ENCODE results near the gene CTBP1.

Gene CTBP1

GRCh38 chr4:1207603-1208265 is 41.2 kb downstream of the CTBP1 start:
- H3K9ac ChIP-seq (ENCODE audit: low read depth, low read length) = no peak overlapping the region

GRCh38 chr4:1207157-1207470 is 41.8 kb downstream of the CTBP1 start:
- no peak overlapping the region for H3K9ac ChIP-seq (ENCODE audit: low read depth, low read length)
- H3K4me1 ChIP-seq (ENCODE audit: control insufficient read depth, insufficient read depth, low read length) = no peaks in the 10 kb centered on the region
- H3K36me3 ChIP-seq (ENCODE audit: control insufficient read depth, insufficient read depth, low read length) = peaks cover 12% of the 10 kb centered on the region
- no peaks in the 10 kb centered on the region for H3K9me3 ChIP-seq (ENCODE audit: control insufficient read depth, insufficient read depth, low read length)
- H3K27me3 ChIP-seq (ENCODE audit: control insufficient read depth, insufficient read depth, low read length) = no peaks in the 10 kb centered on the region
- no peak overlapping the region for H3K4me3 ChIP-seq (ENCODE audit: low read depth, low read length)

More at GRCh38 chr4:1207603-1208265, 41.2 kb downstream of the CTBP1 start:
- H3K4me3 ChIP-seq (ENCODE audit: low read depth, low read length) = no peak overlapping the region
- H3K4me1 ChIP-seq (ENCODE audit: control insufficient read depth, insufficient read depth, low read length) = no peaks in the 10 kb centered on the region
- no peaks in the 10 kb centered on the region for H3K9me3 ChIP-seq (ENCODE audit: control insufficient read depth, insufficient read depth, low read length)
- H3K36me3 ChIP-seq (ENCODE audit: control insufficient read depth, insufficient read depth, low read length) = peaks cover 17% of the 10 kb centered on the region
- no peaks in the 10 kb centered on the region for H3K27me3 ChIP-seq (ENCODE audit: control insufficient read depth, insufficient read depth, low read length)

GRCh38 chr4:1206299-1207156 is 42.4 kb downstream of the CTBP1 start:
- no peak overlapping the region for H3K4me3 ChIP-seq (ENCODE audit: low read depth, low read length)
- H3K4me1 ChIP-seq (ENCODE audit: control insufficient read depth, insufficient read depth, low read length) = no peaks in the 10 kb centered on the region
- peaks cover 12% of the 10 kb centered on the region for H3K36me3 ChIP-seq (ENCODE audit: control insufficient read depth, insufficient read depth, low read length)
- H3K27me3 ChIP-seq (ENCODE audit: control insufficient read depth, insufficient read depth, low read length) = no peaks in the 10 kb centered on the region
- H3K9ac ChIP-seq (ENCODE audit: low read depth, low read length) = no peak overlapping the region
- H3K9me3 ChIP-seq (ENCODE audit: control insufficient read depth, insufficient read depth, low read length) = no peaks in the 10 kb centered on the region

GRCh38 chr4:1205586-1206298 is 43.2 kb downstream of the CTBP1 start:
- Histone ChIP-seq H3K27me3 (ENCODE audit: control insufficient read depth, insufficient read depth, low read length) (no peaks in the 10 kb centered on the region), H3K4me1 (ENCODE audit: control insufficient read depth, insufficient read depth, low read length) (no peaks in the 10 kb centered on the region), H3K36me3 (ENCODE audit: control insufficient read depth, insufficient read depth, low read length) (peaks cover 4% of the 10 kb centered on the region), H3K9me3 (ENCODE audit: control insufficient read depth, insufficient read depth, low read length) (no peaks in the 10 kb centered on the region), H3K4me3 (ENCODE audit: low read depth, low read length) (no peak overlapping the region), H3K9ac (ENCODE audit: low read depth, low read length) (no peak overlapping the region)

GRCh38 chr4:1204828-1205585 is 43.9 kb downstream of the CTBP1 start:
- Histone ChIP-seq H3K36me3 (ENCODE audit: control insufficient read depth, insufficient read depth, low read length) (no peaks in the 10 kb centered on the region), H3K9ac (ENCODE audit: low read depth, low read length) (no peak overlapping the region), H3K27me3 (ENCODE audit: control insufficient read depth, insufficient read depth, low read length) (no peaks in the 10 kb centered on the region)

GRCh38 chr4:1204286-1204827 is 44.6 kb downstream of the CTBP1 start:
- no peaks in the 10 kb centered on the region for H3K4me1 ChIP-seq (ENCODE audit: control insufficient read depth, insufficient read depth, low read length)
- H3K27me3 ChIP-seq (ENCODE audit: control insufficient read depth, insufficient read depth, low read length) = no peaks in the 10 kb centered on the region
- H3K9ac ChIP-seq (ENCODE audit: low read depth, low read length) = no peak overlapping the region
- H3K9me3 ChIP-seq (ENCODE audit: control insufficient read depth, insufficient read depth, low read length) = no peaks in the 10 kb centered on the region
- no peaks in the 10 kb centered on the region for H3K36me3 ChIP-seq (ENCODE audit: control insufficient read depth, insufficient read depth, low read length)
- H3K4me3 ChIP-seq (ENCODE audit: low read depth, low read length) = no peak overlapping the region

More at GRCh38 chr4:1204828-1205585, 43.9 kb downstream of the CTBP1 start:
- Histone ChIP-seq H3K9me3 (ENCODE audit: control insufficient read depth, insufficient read depth, low read length) (no peaks in the 10 kb centered on the region), H3K4me3 (ENCODE audit: low read depth, low read length) (no peak overlapping the region), H3K4me1 (ENCODE audit: control insufficient read depth, insufficient read depth, low read length) (no peaks in the 10 kb centered on the region)

- Histone ChIP-seq H3K4me3 (ENCODE audit: low read depth, low read length) (no peak overlapping the region), H3K9me3 (ENCODE audit: control insufficient read depth, insufficient read depth, low read length) (no peaks in the 10 kb centered on the region), H3K4me1 (ENCODE audit: control insufficient read depth, insufficient read depth, low read length) (no peaks in the 10 kb centered on the region), H3K9ac (ENCODE audit: low read depth, low read length) (no peak overlapping the region), H3K36me3 (ENCODE audit: control insufficient read depth, insufficient read depth, low read length) (no peaks in the 10 kb centered on the region), H3K27me3 (ENCODE audit: control insufficient read depth, insufficient read depth, low read length) (no peaks in the 10 kb centered on the region)
Measured at GRCh38 chr4:1203026-1203616, 45.8 kb downstream of the CTBP1 start.

- Histone ChIP-seq H3K4me3 (ENCODE audit: low read depth, low read length) (no peak overlapping the region), H3K4me1 (ENCODE audit: control insufficient read depth, insufficient read depth, low read length) (no peaks in the 10 kb centered on the region), H3K9ac (ENCODE audit: low read depth, low read length) (no peak overlapping the region), H3K36me3 (ENCODE audit: control insufficient read depth, insufficient read depth, low read length) (no peaks in the 10 kb centered on the region), H3K9me3 (ENCODE audit: control insufficient read depth, insufficient read depth, low read length) (no peaks in the 10 kb centered on the region), H3K27me3 (ENCODE audit: control insufficient read depth, insufficient read depth, low read length) (no peaks in the 10 kb centered on the region)
Measured at GRCh38 chr4:1202526-1203011, 46.4 kb downstream of the CTBP1 start.

GRCh38 chr4:1201851-1202525 is 46.9 kb downstream of the CTBP1 start:
- Histone ChIP-seq H3K4me1 (ENCODE audit: control insufficient read depth, insufficient read depth, low read length) (no peaks in the 10 kb centered on the region), H3K36me3 (ENCODE audit: control insufficient read depth, insufficient read depth, low read length) (no peaks in the 10 kb centered on the region), H3K27me3 (ENCODE audit: control insufficient read depth, insufficient read depth, low read length) (no peaks in the 10 kb centered on the region), H3K9ac (ENCODE audit: low read depth, low read length) (no peak overlapping the region), H3K4me3 (ENCODE audit: low read depth, low read length) (no peak overlapping the region), H3K9me3 (ENCODE audit: control insufficient read depth, insufficient read depth, low read length) (no peaks in the 10 kb centered on the region)

GRCh38 chr4:1200425-1201035 is 48.4 kb downstream of the CTBP1 start:
- Histone ChIP-seq H3K36me3 (ENCODE audit: control insufficient read depth, insufficient read depth, low read length) (no peaks in the 10 kb centered on the region), H3K9ac (ENCODE audit: low read depth, low read length) (no peak overlapping the region), H3K9me3 (ENCODE audit: control insufficient read depth, insufficient read depth, low read length) (no peaks in the 10 kb centered on the region), H3K4me3 (ENCODE audit: low read depth, low read length) (no peak overlapping the region), H3K27me3 (ENCODE audit: control insufficient read depth, insufficient read depth, low read length) (no peaks in the 10 kb centered on the region), H3K4me1 (ENCODE audit: control insufficient read depth, insufficient read depth, low read length) (no peaks in the 10 kb centered on the region)

Measured in iPS-15b (cell line).